Activated CD4-positive, alpha-beta T cell treated with anti-CD3 and anti-CD28 coated beads, Interleukin-2, amount 50 U/mL, for 24 hours (primary cell): Measurements from ENCODE around the gene HOXC12.

Source experiments
- DNase-seq, 2 donors: peaks; one replicate each; pipeline ENCODE4 v3.0.0-alpha.2; 2020; ENCODE audit warnings: low read depth in 1 of 2, low spot score in 1 of 2

The HOXC12 gene

GRCh38 chr12:53940443-53941014, 14.2 kb upstream of the HOXC12 start:
- no peak for DNase-seq

- no peak for DNase-seq
Measured at GRCh38 chr12:53941187-53941586, 13.5 kb upstream of the HOXC12 start.

- no peak for DNase-seq
Measured at GRCh38 chr12:53941750-53942149, 13.0 kb upstream of the HOXC12 start.

- DNase-seq, result no peak
Measured at GRCh38 chr12:53942467-53942997, 12.2 kb upstream of the HOXC12 start.

GRCh38 chr12:53944209-53944608, 10.5 kb upstream of the HOXC12 start:
- DNase-seq, result no peak

GRCh38 chr12:53944907-53945847, 9.5 kb upstream of the HOXC12 start:
- no peak for DNase-seq

GRCh38 chr12:53947743-53948142, 7.0 kb upstream of the HOXC12 start:
- no peak for DNase-seq

GRCh38 chr12:53948650-53949593, 5.8 kb upstream of the HOXC12 start:
- DNase-seq, result no peak

GRCh38 chr12:53949631-53950436, 4.9 kb upstream of the HOXC12 start:
- no peak for DNase-seq

GRCh38 chr12:53950437-53950773, 4.3 kb upstream of the HOXC12 start:
- DNase-seq, result no peak

GRCh38 chr12:53950789-53951576, 3.7 kb upstream of the HOXC12 start:
- no peak for DNase-seq

- no peak for DNase-seq
Measured at GRCh38 chr12:53951577-53952334, 2.9 kb upstream of the HOXC12 start.

- DNase-seq, result no peak
Measured at GRCh38 chr12:53952335-53952694, 2.4 kb upstream of the HOXC12 start.

GRCh38 chr12:53952871-53953734, 1.6 kb upstream of the HOXC12 start:
- DNase-seq, result no peak

GRCh38 chr12:53953831-53954693, 641 bp upstream of the HOXC12 start:
- DNase-seq, result no peak

GRCh38 chr12:53955036-53955775, 503 bp downstream of the HOXC12 start:
- no peak for DNase-seq
